ENCODE data around the gene ERG. TPM values are rescaled to one million over a fixed set of nuclear protein-coding genes. Genes with fewer than 3 reads are reported as not detected.

Gene ERG
- polyA plus RNA-seq, 1 of the 3 experiments (the other 2 are of a cell fraction) = not detected

DNA sequence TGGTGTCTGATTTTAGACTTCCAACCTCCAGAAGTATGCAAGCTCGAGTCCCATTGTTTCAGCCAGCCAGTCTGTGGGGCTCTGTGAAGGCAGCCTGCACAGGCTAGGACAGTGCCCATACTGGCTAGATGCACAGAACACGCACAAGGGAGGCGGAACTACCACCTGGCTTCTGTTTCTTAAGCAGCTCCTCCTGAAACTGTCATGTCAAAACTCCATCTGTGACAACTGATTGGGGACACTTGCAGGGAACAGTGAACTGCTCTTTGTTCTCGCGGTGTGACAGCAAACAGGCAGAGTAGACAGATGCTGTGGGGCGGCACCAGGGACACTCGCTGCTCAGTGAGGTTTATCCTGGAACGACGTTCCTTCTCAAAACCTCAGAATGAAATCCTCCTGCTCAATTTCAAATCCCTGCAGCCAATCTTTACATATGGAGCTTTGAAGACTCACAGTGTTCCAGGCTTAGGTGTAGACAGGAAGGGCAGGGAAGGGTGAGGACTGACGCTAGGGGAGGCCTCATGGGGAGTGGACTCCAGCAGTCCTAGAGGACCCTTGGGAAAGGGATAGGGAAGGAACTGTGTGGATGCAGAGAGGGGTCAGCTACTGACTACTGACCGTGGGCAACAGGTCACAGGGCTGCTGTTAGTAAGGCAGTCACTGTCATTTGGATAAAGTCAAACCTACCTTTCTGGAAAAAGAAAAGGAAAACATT, 73.8 kb downstream of the ERG start:
- Histone ChIP-seq H3K9me2 (no peaks in the 10 kb centered on the region), H3K9me3 (no peaks in the 10 kb centered on the region), H3K27ac (ENCODE audit: low read depth in 2 of 2, low read length in 1 of 2) (no peak overlapping the region), H3K4me3 (ENCODE audit: low read depth in 2 of 2, low read length in 1 of 2) (no peak overlapping the region), H3F3A (replicated peaks; ENCODE audit: insufficient read depth) (no peaks in the 10 kb centered on the region), H2AFZ (ENCODE audit: low read depth) (no peak overlapping the region), H3K4me2 (no peak overlapping the region), H3K27me3 (ENCODE audit: insufficient read depth) (no peaks in the 10 kb centered on the region), H4K20me1 (ENCODE audit: insufficient read depth) (no peaks in the 10 kb centered on the region), H3K36me3 (replicated peaks in 1 of 2; ENCODE audit: control insufficient read depth in 1 of 2, insufficient read depth in 2 of 2, low read length in 1 of 2) (no peaks in the 10 kb centered on the region), H3K4me1 (ENCODE audit: control insufficient read depth in 1 of 2, insufficient read depth in 2 of 2, low read depth in 1 of 2, low read length in 1 of 2) (no peaks in the 10 kb centered on the region), H3K79me2 (ENCODE audit: insufficient read depth) (no peaks in the 10 kb centered on the region), H3K9ac (no peak overlapping the region)
- no peak for DNase-seq
- TF ChIP-seq SMC3 (IDR thresholded peaks at IDR 0.05; ENCODE audit: low read depth, low read length) = no peak
- no peak for TF ChIP-seq RAD21 (IDR thresholded peaks at IDR 0.05; ENCODE audit: low read length)
- TF ChIP-seq, protein P1, sequence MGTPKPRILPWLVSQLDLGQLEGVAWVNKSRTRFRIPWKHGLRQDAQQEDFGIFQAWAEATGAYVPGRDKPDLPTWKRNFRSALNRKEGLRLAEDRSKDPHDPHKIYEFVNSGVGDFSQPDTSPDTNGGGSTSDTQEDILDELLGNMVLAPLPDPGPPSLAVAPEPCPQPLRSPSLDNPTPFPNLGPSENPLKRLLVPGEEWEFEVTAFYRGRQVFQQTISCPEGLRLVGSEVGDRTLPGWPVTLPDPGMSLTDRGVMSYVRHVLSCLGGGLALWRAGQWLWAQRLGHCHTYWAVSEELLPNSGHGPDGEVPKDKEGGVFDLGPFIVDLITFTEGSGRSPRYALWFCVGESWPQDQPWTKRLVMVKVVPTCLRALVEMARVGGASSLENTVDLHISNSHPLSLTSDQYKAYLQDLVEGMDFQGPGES (IDR thresholded peaks at IDR 0.05; ENCODE audit: low read depth, low read length) = no peak
- no peak for TF ChIP-seq SIN3A (IDR thresholded peaks at IDR 0.05; ENCODE audit: borderline replicate concordance, low read depth, low read length)
- TF ChIP-seq TAF1 (IDR thresholded peaks at IDR 0.05; ENCODE audit: borderline replicate concordance, low read depth, low read length) = no peak
- ChIA-PET POLR2A (no interaction called here), CTCF (no interaction called here)
- 79% methylated on average over 10 of the region's 11 CpGs for WGBS (ENCODE audit: low lambda C conversion rate)

- CTCF ChIA-PET = no interaction called here
- Histone ChIP-seq H2AFZ (ENCODE audit: low read depth) (no peak overlapping the region), H4K20me1 (ENCODE audit: insufficient read depth) (no peaks in the 10 kb centered on the region), H3F3A (replicated peaks; ENCODE audit: insufficient read depth) (no peaks in the 10 kb centered on the region), H3K4me3 (ENCODE audit: low read depth in 2 of 2, low read length in 1 of 2) (no peak overlapping the region), H3K36me3 (replicated peaks in 1 of 2; ENCODE audit: control insufficient read depth in 1 of 2, insufficient read depth in 2 of 2, low read length in 1 of 2) (no peaks in the 10 kb centered on the region), H3K79me2 (ENCODE audit: insufficient read depth) (no peaks in the 10 kb centered on the region), H3K27ac (ENCODE audit: low read depth in 2 of 2, low read length in 1 of 2) (no peak overlapping the region), H3K4me1 (ENCODE audit: control insufficient read depth in 1 of 2, insufficient read depth in 2 of 2, low read depth in 1 of 2, low read length in 1 of 2) (no peaks in the 10 kb centered on the region), H3K9me2 (no peaks in the 10 kb centered on the region), H3K27me3 (ENCODE audit: insufficient read depth) (no peaks in the 10 kb centered on the region), H3K9me3 (no peaks in the 10 kb centered on the region), H3K4me2 (no peak overlapping the region), H3K9ac (no peak overlapping the region)
- POLR2A ChIA-PET = no interaction called here
- 69% methylated on average over 5 of the region's 5 CpGs for WGBS (ENCODE audit: low lambda C conversion rate)
- DNase-seq = no peak
- TF ChIP-seq RXRA (IDR thresholded peaks at IDR 0.05; ENCODE audit: borderline replicate concordance, low read depth) (no peak), REST (IDR thresholded peaks at IDR 0.05; ENCODE audit: low read depth, low read length) (no peak), TCF12 (IDR thresholded peaks at IDR 0.05) (no peak), FOXM1 (IDR thresholded peaks at IDR 0.05; ENCODE audit: low read depth) (no peak), EP300 (IDR thresholded peaks at IDR 0.05; ENCODE audit: borderline replicate concordance in 1 of 2, low read depth in 1 of 2, low read length in 1 of 2) (no peak), RFX5 (IDR thresholded peaks at IDR 0.05; ENCODE audit: low read length) (no peak), USF1 (IDR thresholded peaks at IDR 0.05; ENCODE audit: borderline replicate concordance, low read depth) (no peak), MEF2A (IDR thresholded peaks at IDR 0.05; ENCODE audit: borderline replicate concordance, low read depth) (no peak), JUND (IDR thresholded peaks at IDR 0.05) (no peak), YY1 (IDR thresholded peaks at IDR 0.05; ENCODE audit: low read depth) (no peak), NRF1 (IDR thresholded peaks at IDR 0.05; ENCODE audit: low read depth, low read length) (no peak), GABPA (IDR thresholded peaks at IDR 0.05; ENCODE audit: low read depth) (no peak)
- TF ChIP-seq, protein P2, sequence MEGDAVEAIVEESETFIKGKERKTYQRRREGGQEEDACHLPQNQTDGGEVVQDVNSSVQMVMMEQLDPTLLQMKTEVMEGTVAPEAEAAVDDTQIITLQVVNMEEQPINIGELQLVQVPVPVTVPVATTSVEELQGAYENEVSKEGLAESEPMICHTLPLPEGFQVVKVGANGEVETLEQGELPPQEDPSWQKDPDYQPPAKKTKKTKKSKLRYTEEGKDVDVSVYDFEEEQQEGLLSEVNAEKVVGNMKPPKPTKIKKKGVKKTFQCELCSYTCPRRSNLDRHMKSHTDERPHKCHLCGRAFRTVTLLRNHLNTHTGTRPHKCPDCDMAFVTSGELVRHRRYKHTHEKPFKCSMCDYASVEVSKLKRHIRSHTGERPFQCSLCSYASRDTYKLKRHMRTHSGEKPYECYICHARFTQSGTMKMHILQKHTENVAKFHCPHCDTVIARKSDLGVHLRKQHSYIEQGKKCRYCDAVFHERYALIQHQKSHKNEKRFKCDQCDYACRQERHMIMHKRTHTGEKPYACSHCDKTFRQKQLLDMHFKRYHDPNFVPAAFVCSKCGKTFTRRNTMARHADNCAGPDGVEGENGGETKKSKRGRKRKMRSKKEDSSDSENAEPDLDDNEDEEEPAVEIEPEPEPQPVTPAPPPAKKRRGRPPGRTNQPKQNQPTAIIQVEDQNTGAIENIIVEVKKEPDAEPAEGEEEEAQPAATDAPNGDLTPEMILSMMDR (IDR thresholded peaks at IDR 0.05) = no peak
- TF ChIP-seq, protein P3, sequence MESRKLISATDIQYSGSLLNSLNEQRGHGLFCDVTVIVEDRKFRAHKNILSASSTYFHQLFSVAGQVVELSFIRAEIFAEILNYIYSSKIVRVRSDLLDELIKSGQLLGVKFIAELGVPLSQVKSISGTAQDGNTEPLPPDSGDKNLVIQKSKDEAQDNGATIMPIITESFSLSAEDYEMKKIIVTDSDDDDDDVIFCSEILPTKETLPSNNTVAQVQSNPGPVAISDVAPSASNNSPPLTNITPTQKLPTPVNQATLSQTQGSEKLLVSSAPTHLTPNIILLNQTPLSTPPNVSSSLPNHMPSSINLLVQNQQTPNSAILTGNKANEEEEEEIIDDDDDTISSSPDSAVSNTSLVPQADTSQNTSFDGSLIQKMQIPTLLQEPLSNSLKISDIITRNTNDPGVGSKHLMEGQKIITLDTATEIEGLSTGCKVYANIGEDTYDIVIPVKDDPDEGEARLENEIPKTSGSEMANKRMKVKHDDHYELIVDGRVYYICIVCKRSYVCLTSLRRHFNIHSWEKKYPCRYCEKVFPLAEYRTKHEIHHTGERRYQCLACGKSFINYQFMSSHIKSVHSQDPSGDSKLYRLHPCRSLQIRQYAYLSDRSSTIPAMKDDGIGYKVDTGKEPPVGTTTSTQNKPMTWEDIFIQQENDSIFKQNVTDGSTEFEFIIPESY (IDR thresholded peaks at IDR 0.05; ENCODE audit: borderline replicate concordance, low read depth) = no peak
Observed at GRCh38 chr21:38422082-38422481, 76.2 kb downstream of the ERG start.
